Endothelial cell of umbilical vein (primary cell): ENCODE measurements around the gene SSTR5. TPM values are rescaled to one million over a fixed set of nuclear protein-coding genes. Genes with fewer than 3 reads are reported as not detected.

Experiments used
- BruUV-seq: library from RNA; stranded (reverse); fragments of 400-500 nt; replicated peaks from 2 replicates; lab custom pipeline; 2021; lab: Mats Ljungman, UMichigan
- CTCF ChIA-PET: fragments of 300-600, 350-600 bp; sonication (Branson Sonifier 250); formaldehyde crosslinking; loops from one replicate; lab custom pipeline; 2021; ENCODE audit warnings: antibody characterized with exemption, inconsistent platforms; lab: Charles Lee
- POLR2A ChIA-PET: fragments of 300-600, 350-600 bp; sonication (Branson Sonifier 250); formaldehyde crosslinking; loops from one replicate; lab custom pipeline; 2021; ENCODE audit warnings: antibody characterized with exemption, inconsistent platforms; lab: Charles Lee
- DNase-seq: peaks from one replicate; pipeline ENCODE4 v3.0.0-alpha.2; 2011; ENCODE audit warnings: low read depth, low spot score
- FAIRE-seq: peaks from 2 replicates; lab custom pipeline; 2011; peaks lifted over from hg19 to GRCh38; lab: Jason Lieb, UNC
- H2AFZ ChIP-seq: 2 replicates; pipeline ENCODE4 v1.6.0; 2012; ENCODE audit warnings: low read depth, low read length, control low read depth, inconsistent platforms
- H3K27ac ChIP-seq: 2 replicates; pipeline ENCODE4 v1.5.1; 2011; ENCODE audit warnings: low read depth, mild to moderate bottlenecking, control low read depth, low read length, moderate library complexity; ENCODE audit not compliant: insufficient read depth
- H3K27me3 ChIP-seq, 2 experiments: 2 replicates each; pipeline versions ENCODE4 v1.6.0 to v1.6.1; 2011; ENCODE audit warnings: low read length in 2 of 2, mixed read lengths in 1 of 2; ENCODE audit not compliant: control insufficient read depth in 2 of 2, insufficient read depth in 2 of 2
- H3K36me3 ChIP-seq, 2 experiments: 2 replicates in 1 of 2; 3 replicates in 1 of 2; pipeline ENCODE4 v1.5.1; 2011; ENCODE audit warnings: low read length in 2 of 2, mild to moderate bottlenecking in 1 of 2, moderate library complexity in 1 of 2; ENCODE audit not compliant: control insufficient read depth in 2 of 2, insufficient read depth in 2 of 2; ENCODE audit errors: extremely low read depth in 1 of 2
- H3K4me1 ChIP-seq: 3 replicates; pipeline ENCODE4 v1.5.1; 2011; ENCODE audit warnings: mild to moderate bottlenecking, low read length; ENCODE audit not compliant: control insufficient read depth, insufficient read depth; ENCODE audit errors: extremely low read depth
- H3K4me2 ChIP-seq: 2 replicates; pipeline ENCODE4 v1.6.1; 2011; ENCODE audit warnings: low read length, control low read depth, mixed read lengths; ENCODE audit not compliant: insufficient read depth
- H3K4me3 ChIP-seq, 3 experiments: fragments of 200-600 bp in 1 of 3; sonication (generic), shearing (Covaris generic) in 1 of 3; replicated peaks in 1 of 3; 2 replicates each; pipeline ENCODE4 v1.5.1; 2011 to 2016; ENCODE audit warnings: control low read depth in 3 of 3, low read length in 3 of 3, mild to moderate bottlenecking in 2 of 3, inconsistent platforms in 1 of 3, low read depth in 1 of 3, moderate library complexity in 1 of 3; ENCODE audit not compliant: insufficient read depth in 1 of 3
- H3K79me2 ChIP-seq: 2 replicates; pipeline ENCODE4 v1.6.0; 2012; ENCODE audit warnings: low read length, inconsistent platforms; ENCODE audit not compliant: control insufficient read depth, insufficient read depth
- H3K9ac ChIP-seq: replicated peaks from 2 replicates; pipeline ENCODE3; 2011; ENCODE audit warnings: low read length, control low read depth; ENCODE audit not compliant: insufficient read depth; ENCODE audit errors: extremely low read depth
- H3K9me1 ChIP-seq: replicated peaks from 3 replicates; pipeline ENCODE4 v1.6.0; 2011; ENCODE audit warnings: mild to moderate bottlenecking, low read length; ENCODE audit not compliant: control insufficient read depth, insufficient read depth; ENCODE audit errors: extremely low read depth
- H3K9me3 ChIP-seq: replicated peaks from 2 replicates; pipeline ENCODE4 v1.5.1; 2012; ENCODE audit warnings: low read length, inconsistent platforms; ENCODE audit not compliant: control insufficient read depth, insufficient read depth
- H4K20me1 ChIP-seq: replicated peaks from 2 replicates; pipeline ENCODE3; 2011; ENCODE audit warnings: mild to moderate bottlenecking, low read length; ENCODE audit not compliant: control insufficient read depth, insufficient read depth; ENCODE audit errors: extremely low read depth
- EZH2 ChIP-seq: IDR thresholded peaks from 2 replicates; pipeline ENCODE4 v1.6.1; 2012; ENCODE audit warnings: borderline replicate concordance, low read depth, mild to moderate bottlenecking, moderate library complexity, low read length, inconsistent platforms; ENCODE audit not compliant: severe bottlenecking
- FOS ChIP-seq: IDR thresholded peaks from 2 replicates; pipeline ENCODE4 v1.6.1; 2011; ENCODE audit warnings: mild to moderate bottlenecking, low read length, moderate library complexity, borderline replicate concordance; ENCODE audit not compliant: insufficient read depth
- GATA2 ChIP-seq: IDR thresholded peaks from 2 replicates; pipeline ENCODE4 v1.7.0; 2011; ENCODE audit warnings: low read depth, mild to moderate bottlenecking, moderate library complexity, mixed read lengths, low read length; ENCODE audit not compliant: insufficient read length, insufficient read depth
- JUN ChIP-seq: IDR thresholded peaks from 2 replicates; pipeline ENCODE4 v1.6.1; 2011; ENCODE audit warnings: borderline replicate concordance, low read depth; ENCODE audit not compliant: insufficient read length, insufficient read depth
- MYC ChIP-seq: IDR thresholded peaks from one replicate; pipeline ENCODE4 v1.6.1; 2011; ENCODE audit warnings: mild to moderate bottlenecking, low read depth, low read length
- POLR2A ChIP-seq: IDR thresholded peaks from 2 replicates; pipeline ENCODE4 v1.6.1; 2012; ENCODE audit warnings: low read depth, mild to moderate bottlenecking, control low read depth, low read length
- POLR2AphosphoS5 ChIP-seq: IDR thresholded peaks from 2 replicates; pipeline ENCODE4 v1.6.1; 2012; ENCODE audit warnings: low read depth, mild to moderate bottlenecking, control low read depth, low read length, moderate library complexity; ENCODE audit not compliant: insufficient read depth
- dilution Hi-C: fragments of 300-500 bp; cut with MboI; formaldehyde crosslinking; loops from one replicate; pipeline ENCODE4 v1.15.0; 2019; ENCODE audit warnings: low sequenced_read_pairs; ENCODE audit not compliant: extremely low pct_ligation_motif_present
- intact Hi-C: fragments of 100-400 bp; cut with micrococcal nuclease; formaldehyde crosslinking; loops from one replicate; pipeline ENCODE4 v1.10.0; 2022
- polyA plus RNA-seq, 4 experiments: library from polyadenylated mRNA; depleted of rRNA in 3 of 4; stranded (reverse) in 3 of 4; unstranded in 1 of 4; fragments of >200 nt; gene quantifications; 2 replicates each; pipeline versions ENCODE4 v1.2.1 to v1.2.3, GENCODE V29; 2011 to 2012; ENCODE audit warnings: missing spikeins in 1 of 4
- total RNA-seq: library from RNA; stranded (reverse); gene quantifications from 2 replicates; pipeline ENCODE4 v1.2.3, GENCODE V29; 2021
- TF ChIP-seq, protein P1 (sequence below), 2 donors: IDR thresholded peaks; 1 replicate in 1 of 2; 2 replicates in 1 of 2; pipeline ENCODE4 v1.5.1; 2011; ENCODE audit warnings: low read length in 2 of 2, mild to moderate bottlenecking in 2 of 2, moderate library complexity in 2 of 2, control low read depth in 1 of 2, inconsistent platforms in 1 of 2, low read depth in 1 of 2; ENCODE audit not compliant: insufficient read depth in 1 of 2; ENCODE audit errors: extremely low read depth in 1 of 2
- TF ChIP-seq, protein P2 (sequence below): IDR thresholded peaks from 2 replicates; pipeline ENCODE4 v1.6.1; 2011; ENCODE audit not compliant: insufficient read depth, insufficient read length

The SSTR5 gene
- total and polyA plus RNA-seq, 2 donors (not counting 3 experiments of a cell fraction or from before 2014, with no cell fraction given): 0.24 to 0.52 TPM

- H2AFZ ChIP-seq: no peak overlapping the region
- H3K9ac ChIP-seq: no peak overlapping the region
- dilution Hi-C loops: no loop called here
- H3K27me3 ChIP-seq: no peaks in the 10 kb centered on the region
- no peaks in the 10 kb centered on the region for H3K36me3 ChIP-seq
- no peaks in the 10 kb centered on the region for H4K20me1 ChIP-seq
- peak; percentile 16 for DNase-seq
- no peaks in the 10 kb centered on the region for H3K9me1 ChIP-seq
- no peak overlapping the region for H3K4me3 ChIP-seq
- CTCF ChIA-PET: interaction anchor here (0.6 to 5.1 kb wide), 55 partner anchors 9 to 355 kb away, joined by 3 to 57 read pairs (median 4); partner anchors contain the start of genes CHTF18, LMF1, METRN and RPUSD1
- peak; percentile 28 for FAIRE-seq
- BruUV-seq: no TSS peak
- no peaks in the 10 kb centered on the region for H3K9me3 ChIP-seq
- intact Hi-C loops: loop anchor here (1.0 to 2.0 kb wide), 3 partner anchors 37 to 137 kb away; no protein-coding TSS in a partner anchor
- no peak overlapping the region for H3K27ac ChIP-seq
- POLR2A ChIA-PET: interaction anchor here (0.7 kb wide), 1 partner anchor 44 kb away, joined by 3 read pairs; no protein-coding TSS in a partner anchor
- no peaks in the 10 kb centered on the region for H3K4me1 ChIP-seq
- no peak overlapping the region for H3K4me2 ChIP-seq
- TF ChIP-seq, protein P1, sequence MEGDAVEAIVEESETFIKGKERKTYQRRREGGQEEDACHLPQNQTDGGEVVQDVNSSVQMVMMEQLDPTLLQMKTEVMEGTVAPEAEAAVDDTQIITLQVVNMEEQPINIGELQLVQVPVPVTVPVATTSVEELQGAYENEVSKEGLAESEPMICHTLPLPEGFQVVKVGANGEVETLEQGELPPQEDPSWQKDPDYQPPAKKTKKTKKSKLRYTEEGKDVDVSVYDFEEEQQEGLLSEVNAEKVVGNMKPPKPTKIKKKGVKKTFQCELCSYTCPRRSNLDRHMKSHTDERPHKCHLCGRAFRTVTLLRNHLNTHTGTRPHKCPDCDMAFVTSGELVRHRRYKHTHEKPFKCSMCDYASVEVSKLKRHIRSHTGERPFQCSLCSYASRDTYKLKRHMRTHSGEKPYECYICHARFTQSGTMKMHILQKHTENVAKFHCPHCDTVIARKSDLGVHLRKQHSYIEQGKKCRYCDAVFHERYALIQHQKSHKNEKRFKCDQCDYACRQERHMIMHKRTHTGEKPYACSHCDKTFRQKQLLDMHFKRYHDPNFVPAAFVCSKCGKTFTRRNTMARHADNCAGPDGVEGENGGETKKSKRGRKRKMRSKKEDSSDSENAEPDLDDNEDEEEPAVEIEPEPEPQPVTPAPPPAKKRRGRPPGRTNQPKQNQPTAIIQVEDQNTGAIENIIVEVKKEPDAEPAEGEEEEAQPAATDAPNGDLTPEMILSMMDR (IDR thresholded peaks at IDR 0.05; ENCODE audit: extremely low read depth in 1 of 2, insufficient read depth in 1 of 2, low read depth in 1 of 2, low read length in 2 of 2): peak; percentile 86 to 95
- TF ChIP-seq POLR2A: no peak
- H3K79me2 ChIP-seq: no peaks in the 10 kb centered on the region
Measured at GRCh38 chr16:1057252-1057932, 15.2 kb upstream of the SSTR5 start.

DNA sequence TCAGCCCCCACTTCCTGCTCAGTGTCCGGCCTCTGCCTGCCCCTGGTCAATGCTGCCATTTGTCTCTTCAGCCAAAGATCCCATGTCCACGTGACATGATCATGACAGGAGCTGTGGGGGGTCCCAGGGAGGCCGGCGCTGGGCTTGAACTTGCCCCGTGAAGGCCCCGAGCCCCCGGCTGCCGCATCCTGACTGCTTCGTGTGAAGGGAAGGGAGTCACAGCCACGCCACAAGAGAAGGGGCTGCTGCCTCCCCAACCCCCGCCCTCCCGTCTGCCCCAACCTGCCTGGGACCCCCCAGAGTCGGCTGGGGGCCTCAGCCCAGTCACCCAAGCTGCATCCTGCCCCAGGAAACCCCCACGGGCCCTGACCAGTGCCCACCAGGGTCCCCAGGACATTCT is 14.3 kb upstream of the SSTR5 start:
- ChIA-PET CTCF (interaction anchor here (1.2 to 5.1 kb wide), 12 partner anchors 10 to 346 kb away, joined by 3 to 57 read pairs (median 9); partner anchors contain the start of gene SSTR5), POLR2A (no interaction called here)
- no peak overlapping the region for H3K4me2 ChIP-seq
- H2AFZ ChIP-seq: no peak overlapping the region
- H3K9ac ChIP-seq: no peak overlapping the region
- no peak for FAIRE-seq
- H3K4me3 ChIP-seq: no peak overlapping the region
- no peaks in the 10 kb centered on the region for H3K9me3 ChIP-seq
- H3K27me3 ChIP-seq: no peaks in the 10 kb centered on the region
- dilution Hi-C loops: no loop called here
- H3K4me1 ChIP-seq: no peaks in the 10 kb centered on the region
- H4K20me1 ChIP-seq: no peaks in the 10 kb centered on the region
- H3K27ac ChIP-seq: no peak overlapping the region
- H3K36me3 ChIP-seq: no peaks in the 10 kb centered on the region
- intact Hi-C loops: no loop called here
- no peak for TF ChIP-seq GATA2
- TF ChIP-seq EZH2: no peak
- no peak for TF ChIP-seq MYC
- TF ChIP-seq FOS: no peak
- no peak for TF ChIP-seq POLR2AphosphoS5
- no peak for TF ChIP-seq JUN
- TF ChIP-seq, protein P1 (IDR thresholded peaks at IDR 0.05; ENCODE audit: extremely low read depth in 1 of 2, insufficient read depth in 1 of 2, low read depth in 1 of 2, low read length in 2 of 2): no peak
- TF ChIP-seq, protein P2, sequence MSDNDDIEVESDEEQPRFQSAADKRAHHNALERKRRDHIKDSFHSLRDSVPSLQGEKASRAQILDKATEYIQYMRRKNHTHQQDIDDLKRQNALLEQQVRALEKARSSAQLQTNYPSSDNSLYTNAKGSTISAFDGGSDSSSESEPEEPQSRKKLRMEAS: no peak
- no peak for TF ChIP-seq POLR2A
- BruUV-seq: no TSS peak
- H3K79me2 ChIP-seq: no peaks in the 10 kb centered on the region
- no peak for DNase-seq
- no peaks in the 10 kb centered on the region for H3K9me1 ChIP-seq
